ENCODE results near the gene UBE2S.

The UBE2S gene

GRCh38 chr19:55433292-55433691, 25.7 kb upstream of the UBE2S start:
- H3K4me3 ChIP-seq (ENCODE audit: low read depth, low read length), result no peak overlapping the region
- TF ChIP-seq MYC (IDR thresholded peaks at IDR 0.05; ENCODE audit: low read depth, low read length), result no peak
- no peak for TF ChIP-seq MAX (IDR thresholded peaks at IDR 0.05; ENCODE audit: low read depth, low read length)
- TF ChIP-seq POLR2A (IDR thresholded peaks at IDR 0.05; ENCODE audit: extremely low read depth, insufficient read length), result no peak
- no peak for DNase-seq (ENCODE audit: low read depth)

GRCh38 chr19:55432241-55432959, 24.8 kb upstream of the UBE2S start:
- no peak overlapping the region for H3K4me3 ChIP-seq (ENCODE audit: low read depth, low read length)
- TF ChIP-seq MAX (IDR thresholded peaks at IDR 0.05; ENCODE audit: low read depth, low read length) (no peak), POLR2A (IDR thresholded peaks at IDR 0.05; ENCODE audit: extremely low read depth, insufficient read length) (no peak), CTCF (IDR thresholded peaks at IDR 0.05; ENCODE audit: low read depth, low read length) (no peak), MYC (IDR thresholded peaks at IDR 0.05; ENCODE audit: low read depth, low read length) (no peak)
- no peak for DNase-seq (ENCODE audit: low read depth)

- TF ChIP-seq MYC (IDR thresholded peaks at IDR 0.05; ENCODE audit: low read depth, low read length) (no peak), CTCF (IDR thresholded peaks at IDR 0.05; ENCODE audit: low read depth, low read length) (no peak), MAX (IDR thresholded peaks at IDR 0.05; ENCODE audit: low read depth, low read length) (no peak), POLR2A (IDR thresholded peaks at IDR 0.05; ENCODE audit: extremely low read depth, insufficient read length) (no peak)
- no peak overlapping the region for H3K4me3 ChIP-seq (ENCODE audit: low read depth, low read length)
- no peak for DNase-seq (ENCODE audit: low read depth)
Measured at GRCh38 chr19:55431183-55431582, 23.6 kb upstream of the UBE2S start.

GRCh38 chr19:55426042-55426441, 18.5 kb upstream of the UBE2S start:
- TF ChIP-seq CTCF (IDR thresholded peaks at IDR 0.05; ENCODE audit: low read depth, low read length) (no peak), MAX (IDR thresholded peaks at IDR 0.05; ENCODE audit: low read depth, low read length) (no peak), POLR2A (IDR thresholded peaks at IDR 0.05; ENCODE audit: extremely low read depth, insufficient read length) (no peak), MYC (IDR thresholded peaks at IDR 0.05; ENCODE audit: low read depth, low read length) (no peak)
- no peak overlapping the region for H3K4me3 ChIP-seq (ENCODE audit: low read depth, low read length)
- DNase-seq (ENCODE audit: low read depth), result no peak

GRCh38 chr19:55424518-55424917, 16.9 kb upstream of the UBE2S start:
- no peak for DNase-seq (ENCODE audit: low read depth)
- no peak for TF ChIP-seq CTCF (IDR thresholded peaks at IDR 0.05; ENCODE audit: low read depth, low read length)
- no peak for TF ChIP-seq MAX (IDR thresholded peaks at IDR 0.05; ENCODE audit: low read depth, low read length)
- H3K4me3 ChIP-seq (ENCODE audit: low read depth, low read length), result no peak overlapping the region

- H3K4me3 ChIP-seq (ENCODE audit: low read depth, low read length), result no peak overlapping the region
- TF ChIP-seq MYC (IDR thresholded peaks at IDR 0.05; ENCODE audit: low read depth, low read length), result no peak
- no peak for TF ChIP-seq MAX (IDR thresholded peaks at IDR 0.05; ENCODE audit: low read depth, low read length)
- TF ChIP-seq POLR2A (IDR thresholded peaks at IDR 0.05; ENCODE audit: extremely low read depth, insufficient read length), result no peak
- no peak for TF ChIP-seq CTCF (IDR thresholded peaks at IDR 0.05; ENCODE audit: low read depth, low read length)
- DNase-seq (ENCODE audit: low read depth), result no peak
Measured at GRCh38 chr19:55423225-55424005, 15.8 kb upstream of the UBE2S start.

All from NB4 (cell line).